Lower leg skin (tissue), 3 donors: ENCODE measurements around the gene FAM32A.

Source experiments
- POLR2A ChIP-seq, 2 donors: fragments of 450-650 bp; IDR thresholded peaks; one replicate each; pipeline ENCODE4 v1.6.1; 2016 to 2017; ENCODE audit warnings: antibody characterized with exemption in 2 of 2, mild to moderate bottlenecking in 1 of 2, moderate library complexity in 1 of 2
- TF ChIP-seq, protein P1 (sequence below), 3 donors: fragments of 450-650 bp; IDR thresholded peaks; one replicate each; pipeline ENCODE4 v1.5.1; 2016; ENCODE audit warnings: antibody characterized with exemption in 3 of 3, mild to moderate bottlenecking in 3 of 3, moderate library complexity in 2 of 3

DNA sequence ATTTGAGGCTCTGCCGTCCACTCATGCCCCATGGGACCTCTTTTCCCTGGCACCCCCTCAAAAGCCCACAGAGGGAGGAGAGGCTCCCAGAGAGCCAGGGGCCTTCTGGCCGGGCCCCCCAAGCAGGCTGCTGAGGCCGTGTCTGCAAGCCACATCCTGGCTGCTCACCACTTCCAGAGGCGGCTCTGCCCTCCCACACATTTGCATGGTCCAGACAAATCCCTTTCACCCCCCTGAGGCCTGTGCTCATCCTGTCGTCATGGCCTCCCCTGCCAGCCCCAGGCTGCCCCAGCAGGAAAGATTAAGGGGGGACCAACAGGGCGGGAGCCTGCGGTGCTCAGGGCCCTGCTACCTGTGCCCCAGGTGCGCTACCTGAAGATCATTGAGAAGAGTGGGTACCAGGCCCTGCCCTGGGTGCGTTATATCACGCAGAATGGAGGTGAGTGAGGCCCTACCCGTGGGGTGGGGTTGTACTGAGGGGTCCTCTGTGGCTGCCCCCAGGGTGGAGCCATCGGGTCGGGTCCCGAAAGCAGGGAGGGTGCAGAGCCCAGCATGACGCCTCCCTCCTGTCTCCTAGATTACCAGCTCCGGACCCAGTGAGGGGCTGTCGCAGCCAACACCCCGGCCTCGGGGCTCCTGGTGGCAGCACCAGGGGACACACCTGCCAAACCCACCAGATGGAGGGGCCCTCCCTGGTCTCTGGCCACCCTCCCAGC is 48.8 kb downstream of the FAM32A start:
- TF ChIP-seq, protein P1, sequence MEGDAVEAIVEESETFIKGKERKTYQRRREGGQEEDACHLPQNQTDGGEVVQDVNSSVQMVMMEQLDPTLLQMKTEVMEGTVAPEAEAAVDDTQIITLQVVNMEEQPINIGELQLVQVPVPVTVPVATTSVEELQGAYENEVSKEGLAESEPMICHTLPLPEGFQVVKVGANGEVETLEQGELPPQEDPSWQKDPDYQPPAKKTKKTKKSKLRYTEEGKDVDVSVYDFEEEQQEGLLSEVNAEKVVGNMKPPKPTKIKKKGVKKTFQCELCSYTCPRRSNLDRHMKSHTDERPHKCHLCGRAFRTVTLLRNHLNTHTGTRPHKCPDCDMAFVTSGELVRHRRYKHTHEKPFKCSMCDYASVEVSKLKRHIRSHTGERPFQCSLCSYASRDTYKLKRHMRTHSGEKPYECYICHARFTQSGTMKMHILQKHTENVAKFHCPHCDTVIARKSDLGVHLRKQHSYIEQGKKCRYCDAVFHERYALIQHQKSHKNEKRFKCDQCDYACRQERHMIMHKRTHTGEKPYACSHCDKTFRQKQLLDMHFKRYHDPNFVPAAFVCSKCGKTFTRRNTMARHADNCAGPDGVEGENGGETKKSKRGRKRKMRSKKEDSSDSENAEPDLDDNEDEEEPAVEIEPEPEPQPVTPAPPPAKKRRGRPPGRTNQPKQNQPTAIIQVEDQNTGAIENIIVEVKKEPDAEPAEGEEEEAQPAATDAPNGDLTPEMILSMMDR (IDR thresholded peaks at IDR 0.05): no peak
- TF ChIP-seq POLR2A (IDR thresholded peaks at IDR 0.05): no peak
